LHCN-M2 (cell line): Measurements from ENCODE around the gene CLCC1. TPM values are rescaled to one million over a fixed set of nuclear protein-coding genes. Genes with fewer than 3 reads are reported as not detected.
A peak's percentile ranks its signal among the peaks of the same experiment; 100 is the strongest.
"Not testable (repeated sequence)": the region's sequence is repeated elsewhere in the genome, so short reads cannot be mapped to it uniquely, and the experiment has no call there.

Experiments
- DNase-seq: peaks from one replicate; pipeline ENCODE4 v3.0.0-alpha.2; 2012; ENCODE audit warnings: low read depth
- polyA plus RNA-seq: library from polyadenylated mRNA; unstranded; fragments of >200 nt; gene quantifications from one replicate; pipeline ENCODE4 v1.2.1, GENCODE V29; 2012; ENCODE audit warnings: missing spikeins
- total RNA-seq: library from RNA; depleted of rRNA; stranded (reverse); fragments of >200 nt; gene quantifications from 2 replicates; pipeline ENCODE4 v1.2.3, GENCODE V29; 2014; rRNA removed

The CLCC1 gene
- 19.4 and 21.4 TPM in 2 replicates for total RNA-seq
- 8.6 TPM for polyA plus RNA-seq

DNA sequence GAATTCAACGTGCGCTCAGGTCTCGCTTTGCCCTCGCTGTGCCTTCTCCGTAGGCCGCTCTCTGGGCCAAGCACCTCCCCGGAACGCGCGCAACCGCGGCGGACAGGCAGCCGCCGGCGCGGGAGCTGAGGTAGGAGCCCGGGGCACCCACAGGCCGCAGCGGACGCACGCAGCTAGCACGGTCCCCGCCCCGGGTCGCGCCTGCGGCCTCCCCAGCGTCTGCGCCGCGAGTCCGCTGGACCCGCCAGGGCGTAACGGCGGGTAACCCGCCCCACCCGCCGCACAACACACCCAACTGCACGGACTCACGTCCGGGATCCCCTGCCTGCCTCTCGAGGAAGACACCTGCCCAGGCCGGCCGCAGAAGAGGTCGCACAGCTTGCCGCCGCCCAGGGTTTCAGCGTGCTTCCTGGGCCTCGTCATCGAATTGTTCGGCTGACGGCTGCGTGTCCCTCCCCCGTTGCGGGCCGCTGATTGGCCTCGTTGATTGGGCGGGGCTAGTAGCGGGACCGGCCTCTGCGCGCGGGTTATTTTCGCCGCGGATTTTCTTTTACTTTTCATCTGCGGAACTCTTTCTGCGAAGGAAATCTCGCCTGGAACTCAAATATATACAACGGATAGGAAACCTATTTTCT lies at the start of gene CLCC1:
CLCC1 (minus strand) TSS at position 433 of the 635 bp plus-strand sequence. CDS start 13,047 bp downstream, outside the sequence.
- DNase-seq, result peak; percentile 88

DNA sequence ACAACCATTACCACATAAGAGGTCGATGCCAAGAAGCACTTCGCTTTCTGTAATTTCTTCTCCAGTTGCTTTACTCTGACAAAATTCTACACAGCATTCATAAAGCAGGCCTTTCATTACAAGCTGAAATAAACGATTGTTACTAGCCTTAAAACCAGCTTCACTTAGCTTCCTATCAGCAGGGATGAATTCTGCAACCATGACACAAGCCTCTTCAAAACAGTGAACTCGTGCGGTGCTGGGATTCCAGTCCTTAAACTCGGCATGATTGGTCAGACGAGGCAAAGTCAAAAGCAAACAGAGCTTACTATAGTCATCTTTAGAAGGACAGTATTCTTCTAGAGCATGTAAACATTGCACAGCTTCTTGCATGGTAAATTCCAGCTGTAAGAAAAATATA lies 48.1 kb upstream of the CLCC1 start:
- DNase-seq, result no peak

DNA sequence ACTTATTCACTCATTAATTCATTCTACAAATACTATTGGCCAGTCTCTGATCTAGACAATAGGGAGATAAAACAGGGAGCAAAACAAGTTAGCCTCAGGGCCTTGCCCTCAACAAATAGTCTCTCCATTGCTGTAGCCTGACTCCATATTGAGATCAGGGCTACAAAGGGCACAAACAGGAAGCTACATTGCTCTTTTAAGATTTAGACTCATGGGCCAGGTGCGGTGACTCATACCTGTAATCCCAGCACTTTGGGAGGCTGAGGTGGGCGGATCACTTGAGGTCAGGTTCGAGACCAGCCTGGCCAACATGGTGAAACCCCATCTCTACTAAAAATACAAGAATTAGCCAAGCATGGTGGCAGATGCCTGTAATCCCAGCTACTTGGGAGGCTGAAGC lies 33.3 kb upstream of the CLCC1 start:
- peak; percentile 14 for DNase-seq

DNA sequence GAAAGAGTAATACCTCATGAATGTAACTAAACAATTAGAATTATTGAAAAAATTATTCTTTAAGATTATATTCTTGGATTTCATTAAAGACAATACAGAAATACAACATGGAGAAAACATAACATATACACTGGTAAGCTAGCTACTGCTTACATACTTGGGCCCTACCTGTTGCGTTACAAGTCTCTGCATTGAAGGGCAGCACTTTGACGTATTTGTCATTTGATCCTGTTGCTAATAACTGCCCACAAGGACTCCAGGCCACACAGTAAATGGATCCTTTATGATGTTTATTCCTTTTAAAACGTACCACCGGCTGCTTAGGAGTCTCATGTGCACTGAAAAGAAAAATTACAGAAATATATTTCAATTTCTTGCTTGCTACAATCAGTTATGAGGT lies 19.8 kb upstream of the CLCC1 start:
- no peak for DNase-seq

GRCh38 chr1:108976658-108977057 lies 13.4 kb upstream of the CLCC1 start:
- DNase-seq, result no peak

- no peak for DNase-seq
Measured at GRCh38 chr1:108972951-108973350, 9.7 kb upstream of the CLCC1 start.

DNA sequence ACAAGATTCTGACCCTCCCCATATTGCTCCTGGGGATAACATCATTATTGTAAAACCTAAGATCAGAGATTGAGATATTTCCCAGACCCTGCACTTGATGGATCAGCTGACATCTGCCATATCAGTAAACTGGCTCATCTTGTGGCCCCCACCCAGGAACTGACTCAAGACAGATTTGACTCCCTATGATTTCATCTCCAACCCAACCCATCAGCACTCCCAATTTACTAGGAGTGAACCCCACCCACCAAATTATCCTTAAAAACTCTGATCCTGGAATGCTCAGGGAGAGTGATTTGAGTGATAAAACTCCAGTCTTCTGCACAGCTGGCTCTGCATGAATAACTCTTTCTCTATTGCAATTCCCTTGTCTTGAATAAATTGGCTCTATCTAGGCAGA lies 6.1 kb upstream of the CLCC1 start:
- DNase-seq, result no peak

DNA sequence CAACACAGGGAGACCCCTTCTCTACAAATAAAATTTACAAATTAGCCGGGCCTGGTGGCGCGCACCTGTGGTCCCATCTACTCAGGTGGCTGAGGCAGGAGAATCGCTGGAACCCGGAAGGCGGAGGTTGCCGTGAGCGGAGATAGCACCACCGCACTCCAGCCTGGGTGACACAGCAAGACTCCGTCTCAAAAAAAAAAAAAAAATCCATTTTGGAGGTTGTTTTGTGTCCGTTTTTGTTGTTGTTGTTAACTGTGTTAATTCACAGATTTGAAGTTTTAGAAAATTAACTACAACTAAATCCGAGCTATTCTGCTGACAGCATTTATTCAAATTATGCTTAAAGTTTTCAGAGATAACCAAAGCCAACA lies 618 bp downstream of the CLCC1 start:
- no peak for DNase-seq

- DNase-seq, result no peak
Measured at GRCh38 chr1:108961752-108962486, 1.4 kb downstream of the CLCC1 start.

DNA sequence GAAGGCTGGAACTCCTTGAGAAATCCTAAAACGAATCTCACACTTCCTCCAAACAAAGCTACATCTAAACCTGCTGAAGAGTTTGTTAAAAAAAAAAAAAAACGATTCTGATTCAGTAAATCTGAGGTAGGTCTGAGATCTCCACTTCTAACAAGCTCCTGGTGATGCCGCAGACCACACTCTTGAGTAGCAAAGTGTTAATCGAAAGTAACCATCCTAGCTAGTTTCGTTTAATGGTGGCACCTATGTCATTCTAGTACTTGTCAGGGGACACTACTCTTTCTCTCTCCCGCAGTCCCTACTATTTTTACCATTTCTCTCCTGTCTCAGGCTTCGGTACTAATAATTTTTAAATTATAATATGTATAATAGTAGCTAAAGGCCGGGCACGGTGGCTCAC lies 2.1 kb downstream of the CLCC1 start:
- no peak for DNase-seq

- DNase-seq, result no peak
Measured at GRCh38 chr1:108960719-108961118, 2.6 kb downstream of the CLCC1 start.

DNA sequence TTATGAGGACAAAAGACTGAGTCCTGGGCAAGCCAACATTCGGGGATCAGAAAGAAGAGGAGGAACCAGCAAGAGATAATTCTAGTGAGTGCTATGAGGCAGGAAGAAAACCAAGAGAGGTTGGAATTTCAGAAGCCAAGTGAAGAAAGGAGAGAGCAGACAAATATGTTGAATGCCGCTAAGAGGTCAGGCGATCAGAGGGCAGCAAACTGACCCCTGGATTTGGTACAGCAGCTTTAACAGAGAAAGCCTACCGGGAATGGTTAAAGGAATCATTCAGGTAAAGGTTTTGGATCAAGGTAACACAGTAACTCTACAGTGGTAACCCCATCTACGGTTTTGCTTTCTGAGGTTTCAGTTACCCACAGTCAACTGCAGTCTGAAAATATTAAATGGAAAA lies 5.4 kb downstream of the CLCC1 start:
- no peak for DNase-seq

GRCh38 chr1:108955881-108956280 lies 7.4 kb downstream of the CLCC1 start:
- DNase-seq, result peak; percentile 24

DNA sequence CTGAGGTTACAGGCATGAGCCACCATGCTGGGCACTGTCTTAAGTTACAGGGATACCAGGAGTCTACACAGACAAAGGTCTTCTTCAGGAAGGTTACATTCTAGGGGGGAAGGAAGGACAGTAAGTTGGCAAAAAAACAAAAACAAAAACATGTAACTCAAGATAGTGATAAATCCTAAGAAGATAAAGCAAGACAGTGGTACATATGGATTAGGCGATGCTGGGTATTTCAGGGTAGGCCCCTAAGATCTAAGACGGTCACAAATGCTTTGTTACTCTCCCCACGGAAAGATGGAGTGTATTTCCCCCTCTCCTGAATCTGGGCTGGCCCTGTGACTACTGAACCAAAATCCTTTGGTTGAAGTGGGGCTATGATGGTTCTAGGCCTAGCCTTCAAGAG lies 8.2 kb downstream of the CLCC1 start:
- no peak for DNase-seq

DNA sequence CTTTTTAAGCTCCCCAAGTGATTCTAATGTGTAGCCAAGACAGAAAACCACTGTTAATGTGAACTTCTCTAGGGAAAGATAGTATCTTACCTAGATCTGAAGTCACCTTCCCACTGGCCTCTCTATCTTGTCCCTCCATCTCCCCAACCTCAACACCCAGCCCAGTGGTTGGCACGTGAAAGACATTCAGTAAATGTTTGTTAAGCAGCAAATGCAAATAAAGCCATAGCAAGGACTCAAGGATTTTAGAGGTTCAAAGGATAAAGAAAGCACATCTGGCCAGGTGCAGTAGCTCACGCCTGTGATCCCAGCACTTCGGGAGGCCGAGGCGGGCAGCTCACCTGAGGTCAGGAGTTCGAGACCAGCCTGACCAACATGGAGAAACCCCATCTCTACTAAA lies 9.8 kb downstream of the CLCC1 start:
- DNase-seq, result no peak

DNA sequence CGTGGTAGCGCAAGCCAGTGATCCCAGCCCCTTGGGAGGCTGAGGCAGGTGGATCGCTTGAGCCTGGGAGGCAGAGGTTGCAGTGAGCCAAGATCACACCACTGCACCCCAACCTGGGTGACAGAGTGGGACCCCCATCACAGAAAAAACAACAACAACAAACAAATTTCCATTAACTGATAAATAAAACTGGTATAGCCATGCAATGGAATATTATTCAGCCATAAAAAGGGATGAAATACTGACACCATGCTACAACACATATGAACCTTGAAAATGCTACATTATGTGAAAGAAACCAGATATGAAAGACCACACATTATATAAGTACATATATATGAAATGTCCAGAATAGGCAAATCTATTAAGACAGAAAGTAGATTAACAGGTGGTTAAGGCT lies 12.0 kb downstream of the CLCC1 start:
- DNase-seq, result no peak

DNA sequence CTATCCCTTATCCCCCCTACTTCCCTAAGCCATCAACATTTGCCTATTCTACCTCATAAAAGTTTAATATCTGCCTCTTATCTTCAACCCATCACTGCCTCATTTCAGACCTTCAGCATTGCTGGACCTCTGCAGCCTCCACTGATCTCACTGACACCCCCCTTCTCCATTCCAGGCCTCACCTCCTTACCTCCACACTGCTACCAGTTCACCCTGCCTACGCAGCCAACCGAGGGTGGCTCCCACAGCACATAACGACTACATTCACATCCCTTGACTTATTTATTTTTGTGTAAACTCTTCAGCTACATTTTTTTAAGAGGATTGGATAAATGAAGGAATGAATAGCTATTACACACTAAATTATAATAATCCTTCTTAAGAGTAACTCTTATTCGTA lies 14.2 kb downstream of the CLCC1 start:
- no peak for DNase-seq

DNA sequence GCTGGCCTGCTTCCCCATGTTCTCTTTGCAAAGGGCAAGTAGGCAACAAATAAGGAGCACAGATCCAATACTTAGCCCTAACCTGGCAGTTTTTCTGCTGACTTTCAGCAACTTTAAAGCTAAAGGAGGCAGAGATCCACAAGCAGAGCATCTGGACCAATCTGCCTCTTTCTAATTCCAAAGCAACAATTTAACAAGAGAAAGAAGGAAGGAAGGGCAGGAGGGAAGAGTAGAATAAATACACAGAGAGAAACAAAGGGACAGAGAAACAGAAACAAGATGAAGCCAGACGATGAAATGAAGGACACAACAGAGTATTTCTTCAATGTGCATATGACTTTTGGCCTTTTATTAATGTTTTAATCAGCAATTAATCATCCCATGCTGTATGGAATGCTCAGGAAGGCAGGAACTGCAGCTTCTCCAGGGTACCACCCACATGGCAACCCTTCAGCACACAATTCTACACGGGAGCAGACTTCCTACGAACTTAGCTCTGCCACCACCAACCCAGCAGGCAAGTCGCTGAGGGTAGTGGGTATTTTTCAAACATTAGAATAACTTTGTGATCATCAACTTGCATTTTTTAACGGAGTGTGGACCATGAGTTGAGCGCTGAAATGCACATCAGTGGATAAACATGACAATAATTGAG lies 15.3 kb downstream of the CLCC1 start:
- no peak for DNase-seq

DNA sequence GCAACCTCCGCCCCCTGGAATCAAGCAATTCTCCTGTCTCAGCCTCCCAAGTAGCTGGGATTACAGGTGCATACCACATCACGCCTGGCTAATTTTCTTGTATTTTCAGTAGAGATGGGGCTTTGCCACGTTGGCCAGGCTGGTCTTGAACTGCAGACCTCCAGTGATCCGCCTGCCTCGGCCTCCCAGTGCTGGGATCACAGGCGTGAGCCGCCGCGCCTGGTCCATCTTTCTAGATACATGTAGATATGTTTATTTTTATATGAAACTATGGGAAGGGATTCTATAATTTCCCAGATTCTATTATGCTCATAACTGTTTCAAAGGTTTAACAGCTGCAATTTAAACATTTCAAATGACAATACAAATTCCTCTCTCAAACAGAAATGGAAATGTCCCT lies 27.1 kb downstream of the CLCC1 start:
- no peak for DNase-seq

DNA sequence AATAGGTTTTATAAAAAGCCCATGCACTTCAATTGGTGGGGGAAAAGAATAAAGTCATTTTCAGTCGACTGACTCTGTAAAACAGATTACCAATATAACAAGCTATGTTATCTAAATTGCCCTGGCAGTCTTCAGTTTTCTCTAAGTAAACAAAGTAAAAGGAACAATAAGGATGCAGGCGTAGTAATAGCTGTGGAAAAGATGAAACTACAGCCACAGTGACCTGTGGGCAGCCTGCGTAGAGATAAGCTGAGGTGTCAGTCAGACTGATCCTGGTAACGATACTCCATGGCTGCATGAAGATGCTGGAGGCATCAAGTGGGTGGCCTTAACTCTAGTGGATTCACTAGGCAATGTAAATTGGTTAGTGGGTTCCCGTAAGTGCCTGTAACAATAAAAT lies 29.3 kb downstream of the CLCC1 start:
- DNase-seq, result no peak

GRCh38 chr1:108927565-108927964 lies 35.7 kb downstream of the CLCC1 start:
- DNase-seq, result not testable (repeated sequence)

DNA sequence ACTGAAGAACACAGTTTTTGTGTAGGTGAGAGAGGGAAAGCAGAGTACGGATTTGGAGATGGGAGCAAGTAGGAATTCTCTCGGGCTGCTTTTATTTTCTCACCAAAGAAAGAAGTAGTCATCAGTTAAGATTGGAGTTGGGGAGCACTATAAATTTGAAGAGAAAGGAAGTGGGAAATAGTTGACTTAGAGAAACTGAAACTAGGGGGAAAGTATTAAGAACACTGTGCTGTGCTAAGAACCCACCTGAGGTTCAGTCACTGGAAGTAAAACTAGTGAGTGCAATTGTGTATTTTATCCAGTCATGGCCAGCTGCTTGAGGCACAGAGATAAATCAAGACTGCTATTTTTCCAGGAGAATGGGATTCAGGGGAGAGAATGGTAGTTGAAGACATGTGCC lies 37.4 kb downstream of the CLCC1 start:
- DNase-seq, result no peak

DNA sequence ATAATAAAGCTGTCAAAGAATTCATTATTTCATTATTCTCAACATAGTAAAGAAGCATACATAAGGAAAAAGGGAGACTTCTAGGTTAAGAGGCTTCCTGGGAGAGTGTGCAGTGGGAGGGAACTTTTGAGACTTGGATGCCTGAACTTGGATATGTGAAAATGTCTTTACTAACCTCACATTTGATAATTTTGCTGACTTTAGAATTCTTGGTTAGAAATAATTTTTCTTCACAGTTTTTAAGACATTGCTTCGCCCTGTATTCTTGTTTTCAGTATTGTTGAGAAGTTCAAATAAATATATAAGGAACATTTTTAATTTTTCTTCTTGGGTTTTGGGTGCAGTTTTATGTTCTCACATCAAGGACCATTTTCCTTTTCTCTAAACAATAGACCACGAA lies 46.5 kb downstream of the CLCC1 start:
- no peak for DNase-seq
